Lower leg skin (tissue), 3 donors: ENCODE measurements around the gene TLDC2.
"Not testable (repeated sequence)": the region's sequence is repeated elsewhere in the genome, so short reads cannot be mapped to it uniquely, and the experiment has no call there.

ENCODE experiments used
- CTCF ChIP-seq, 3 donors: fragments of 450-650 bp; IDR thresholded peaks; one replicate each; pipeline ENCODE4 v1.5.1; 2016; ENCODE audit warnings: antibody characterized with exemption in 3 of 3, mild to moderate bottlenecking in 3 of 3, moderate library complexity in 2 of 3
- POLR2A ChIP-seq, 2 donors: fragments of 450-650 bp; IDR thresholded peaks; one replicate each; pipeline ENCODE4 v1.6.1; 2016 to 2017; ENCODE audit warnings: antibody characterized with exemption in 2 of 2, mild to moderate bottlenecking in 1 of 2, moderate library complexity in 1 of 2

- TF ChIP-seq CTCF, POLR2A (IDR thresholded peaks at IDR 0.05): not testable (repeated sequence)
These were observed 29.6 kb downstream of the TLDC2 start for GRCh38 chr20:36905566-36905965.
